ENCODE results near the gene SLC4A8. TPM values are rescaled to one million over a fixed set of nuclear protein-coding genes. Genes with fewer than 3 reads are reported as not detected.

The SLC4A8 gene
- total RNA-seq, 1 experiment from 2014 or later, result 1.4 TPM

DNA sequence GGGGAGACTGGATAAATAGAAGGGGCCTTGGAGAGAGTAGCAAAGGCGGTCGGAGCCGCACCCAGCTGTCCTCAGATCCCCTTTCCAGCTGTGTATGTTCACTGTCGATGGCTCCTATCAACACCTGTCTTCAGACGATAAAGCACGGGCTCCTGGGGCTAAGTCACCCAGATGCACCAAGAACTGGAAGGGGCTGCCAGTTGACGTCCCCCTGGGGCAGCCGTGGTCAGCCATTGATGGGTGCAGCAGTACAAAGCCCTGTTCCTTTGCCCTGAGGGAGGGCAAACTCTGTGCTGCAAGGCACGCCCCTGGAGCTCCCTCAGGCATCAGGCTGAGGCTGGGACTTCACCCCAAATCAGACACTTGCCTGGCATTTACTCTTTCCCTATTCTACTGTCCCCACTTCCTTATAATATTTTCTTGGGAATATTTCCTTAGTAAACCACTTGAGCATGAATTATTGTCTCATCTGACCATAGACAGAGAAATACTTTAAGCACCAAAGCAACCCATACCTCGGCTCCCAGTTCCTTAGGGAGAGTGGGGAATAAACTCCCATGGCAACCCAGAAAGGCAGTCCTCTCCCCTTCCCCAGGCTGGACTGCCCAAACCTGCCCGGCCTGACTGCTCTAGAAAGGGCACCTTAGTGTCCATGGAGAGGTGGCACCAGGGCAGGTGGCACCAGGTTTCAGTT is 106.8 kb downstream of the SLC4A8 start:
- no peak for ATAC-seq
- intact Hi-C loops (cut with micrococcal nuclease), result loop anchor here (5.0 to 10.0 kb wide), 2 partner anchors 143 to 346 kb away; no protein-coding TSS in a partner anchor
- H2AFZ ChIP-seq (ENCODE audit: low read depth, low read length, poor library complexity, severe bottlenecking), result peak overlapping the region; percentile 89
- H4K20me1 ChIP-seq (ENCODE audit: insufficient read depth), result no peaks in the 10 kb centered on the region
- no peaks in the 10 kb centered on the region for H3K79me2 ChIP-seq (ENCODE audit: insufficient read depth, low read length)
- CTCF ChIA-PET, result interaction anchor here (0.6 to 3.4 kb wide), 15 partner anchors 9 to 344 kb away, joined by 3 to 30 read pairs (median 3); partner anchors contain the start of gene SLC4A8
- no peaks in the 10 kb centered on the region for H3K36me3 ChIP-seq (ENCODE audit: control insufficient read depth in 1 of 2, insufficient read depth in 2 of 2, low read length in 2 of 2)
- peaks cover 0 to 12% of the 10 kb centered on the region in 2 experiments; a peak in 2 of 4 replicates for H3K4me1 ChIP-seq (ENCODE audit: control insufficient read depth in 1 of 2, insufficient read depth in 2 of 2, low read length in 2 of 2)
- POLR2A ChIA-PET, result no interaction called here
- no peak overlapping the region for H3K27ac ChIP-seq (ENCODE audit: low read depth, low read length)
- peak overlapping the region; percentile 65 for H3K4me2 ChIP-seq (ENCODE audit: low read length)
- no TSS peak for BruUV-seq (replicated peaks)
- H3K9me3 ChIP-seq (ENCODE audit: control insufficient read depth in 1 of 2, insufficient read depth in 1 of 2, low read depth in 1 of 2, low read length in 2 of 2), result no peaks in the 10 kb centered on the region
- TF ChIP-seq ZFX (IDR thresholded peaks at IDR 0.05), result no peak
- H3K27me3 ChIP-seq (ENCODE audit: insufficient read depth, low read length), result peaks cover 5% of the 10 kb centered on the region; the same call in 1 of the 2 replicates
- no peaks in the 10 kb centered on the region for H3K9me2 ChIP-seq (ENCODE audit: insufficient read depth)
- DNase-seq (ENCODE audit: low read depth, low spot score), result no peak
- 0 out of 4 replicates have a peak overlapping the region, but pooled peaks of 1 of the 2 experiments have one; percentile 4 for H3K4me3 ChIP-seq (replicated peaks in 1 of 2; ENCODE audit: low read depth in 1 of 2, low read length in 2 of 2)
- RAD21 ChIA-PET (ENCODE audit: low non-redundant PET in 1 of 2, low total read pairs in 2 of 2, uncharacterized antibody in 2 of 2, unreplicated experiment in 2 of 2), result interaction anchor here in 1 of 2 experiments (1.0 to 1.2 kb wide), 2 partner anchors 110 to 292 kb away, joined by 3 to 4 read pairs; no protein-coding TSS in a partner anchor
- H3K9ac ChIP-seq (ENCODE audit: low read length), result no peak overlapping the region

DNA sequence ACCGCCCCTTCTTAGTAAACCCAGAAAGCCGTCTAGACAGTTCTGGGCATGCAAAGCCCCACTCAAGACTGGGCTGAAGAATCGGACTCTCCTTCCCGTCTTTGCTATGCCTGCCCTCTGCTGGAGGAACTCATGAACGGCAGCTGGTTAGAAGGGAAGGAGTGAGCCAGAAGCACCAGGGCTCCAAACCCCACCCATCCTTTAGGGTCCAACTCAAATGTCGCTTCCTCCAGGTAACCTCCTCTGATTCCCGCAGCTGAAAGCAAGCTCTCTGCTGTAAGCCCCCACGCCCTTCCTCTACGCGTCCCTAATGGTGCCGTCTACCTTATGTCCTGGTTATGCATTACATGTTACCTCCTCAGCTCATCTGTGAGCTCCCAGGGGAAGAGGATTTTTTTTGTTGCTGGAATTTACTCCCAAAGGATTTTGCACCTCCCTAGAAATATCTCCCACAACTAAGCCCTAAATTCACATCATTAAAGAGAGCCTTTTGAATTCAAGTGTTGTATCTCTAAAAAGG is 107.4 kb downstream of the SLC4A8 start:
- Histone ChIP-seq H3K9me3 (ENCODE audit: control insufficient read depth in 1 of 2, insufficient read depth in 1 of 2, low read depth in 1 of 2, low read length in 2 of 2) (no peaks in the 10 kb centered on the region), H3K79me2 (ENCODE audit: insufficient read depth, low read length) (no peaks in the 10 kb centered on the region), H3K36me3 (ENCODE audit: control insufficient read depth in 1 of 2, insufficient read depth in 2 of 2, low read length in 2 of 2) (no peaks in the 10 kb centered on the region), H4K20me1 (ENCODE audit: insufficient read depth) (no peaks in the 10 kb centered on the region), H3K4me3 (replicated peaks in 1 of 2; ENCODE audit: low read depth in 1 of 2, low read length in 2 of 2) (no peak overlapping the region), H3K4me2 (ENCODE audit: low read length) (peak overlapping the region; percentile 65), H3K9ac (ENCODE audit: low read length) (no peak overlapping the region), H3K9me2 (ENCODE audit: insufficient read depth) (no peaks in the 10 kb centered on the region), H3K27ac (ENCODE audit: low read depth, low read length) (no peak overlapping the region), H3K27me3 (ENCODE audit: insufficient read depth, low read length) (peaks cover 5% of the 10 kb centered on the region; the same call in 1 of the 2 replicates), H2AFZ (ENCODE audit: low read depth, low read length, poor library complexity, severe bottlenecking) (peak overlapping the region; percentile 89), H3K4me1 (ENCODE audit: control insufficient read depth in 1 of 2, insufficient read depth in 2 of 2, low read length in 2 of 2) (peaks cover 0 to 12% of the 10 kb centered on the region in 2 experiments; a peak in 2 of 4 replicates)
- intact Hi-C loops (cut with micrococcal nuclease), result loop anchor here (1.0 to 10.0 kb wide), 6 partner anchors 59 to 345 kb away; partner anchors contain the start of gene SCN8A
- peak; percentile 98 for ATAC-seq
- ChIA-PET POLR2A (no interaction called here), RAD21 (ENCODE audit: low non-redundant PET in 1 of 2, low total read pairs in 2 of 2, uncharacterized antibody in 2 of 2, unreplicated experiment in 2 of 2) (interaction anchor here (0.7 to 1.6 kb wide), 5 partner anchors 71 to 291 kb away, joined by 3 to 4 read pairs (median 3); no protein-coding TSS in a partner anchor), CTCF (interaction anchor here (0.6 to 3.4 kb wide), 16 partner anchors 10 to 343 kb away, joined by 3 to 30 read pairs (median 4); partner anchors contain the start of gene SLC4A8)
- peak; percentile 67 for DNase-seq (ENCODE audit: low read depth, low spot score)
- TF ChIP-seq, protein P1, sequence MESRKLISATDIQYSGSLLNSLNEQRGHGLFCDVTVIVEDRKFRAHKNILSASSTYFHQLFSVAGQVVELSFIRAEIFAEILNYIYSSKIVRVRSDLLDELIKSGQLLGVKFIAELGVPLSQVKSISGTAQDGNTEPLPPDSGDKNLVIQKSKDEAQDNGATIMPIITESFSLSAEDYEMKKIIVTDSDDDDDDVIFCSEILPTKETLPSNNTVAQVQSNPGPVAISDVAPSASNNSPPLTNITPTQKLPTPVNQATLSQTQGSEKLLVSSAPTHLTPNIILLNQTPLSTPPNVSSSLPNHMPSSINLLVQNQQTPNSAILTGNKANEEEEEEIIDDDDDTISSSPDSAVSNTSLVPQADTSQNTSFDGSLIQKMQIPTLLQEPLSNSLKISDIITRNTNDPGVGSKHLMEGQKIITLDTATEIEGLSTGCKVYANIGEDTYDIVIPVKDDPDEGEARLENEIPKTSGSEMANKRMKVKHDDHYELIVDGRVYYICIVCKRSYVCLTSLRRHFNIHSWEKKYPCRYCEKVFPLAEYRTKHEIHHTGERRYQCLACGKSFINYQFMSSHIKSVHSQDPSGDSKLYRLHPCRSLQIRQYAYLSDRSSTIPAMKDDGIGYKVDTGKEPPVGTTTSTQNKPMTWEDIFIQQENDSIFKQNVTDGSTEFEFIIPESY (IDR thresholded peaks at IDR 0.05; ENCODE audit: extremely low read depth, insufficient replicate concordance, low read length), result no peak
- TF ChIP-seq, protein P2, sequence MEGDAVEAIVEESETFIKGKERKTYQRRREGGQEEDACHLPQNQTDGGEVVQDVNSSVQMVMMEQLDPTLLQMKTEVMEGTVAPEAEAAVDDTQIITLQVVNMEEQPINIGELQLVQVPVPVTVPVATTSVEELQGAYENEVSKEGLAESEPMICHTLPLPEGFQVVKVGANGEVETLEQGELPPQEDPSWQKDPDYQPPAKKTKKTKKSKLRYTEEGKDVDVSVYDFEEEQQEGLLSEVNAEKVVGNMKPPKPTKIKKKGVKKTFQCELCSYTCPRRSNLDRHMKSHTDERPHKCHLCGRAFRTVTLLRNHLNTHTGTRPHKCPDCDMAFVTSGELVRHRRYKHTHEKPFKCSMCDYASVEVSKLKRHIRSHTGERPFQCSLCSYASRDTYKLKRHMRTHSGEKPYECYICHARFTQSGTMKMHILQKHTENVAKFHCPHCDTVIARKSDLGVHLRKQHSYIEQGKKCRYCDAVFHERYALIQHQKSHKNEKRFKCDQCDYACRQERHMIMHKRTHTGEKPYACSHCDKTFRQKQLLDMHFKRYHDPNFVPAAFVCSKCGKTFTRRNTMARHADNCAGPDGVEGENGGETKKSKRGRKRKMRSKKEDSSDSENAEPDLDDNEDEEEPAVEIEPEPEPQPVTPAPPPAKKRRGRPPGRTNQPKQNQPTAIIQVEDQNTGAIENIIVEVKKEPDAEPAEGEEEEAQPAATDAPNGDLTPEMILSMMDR (IDR thresholded peaks at IDR 0.05 in 2 of 3, conservative IDR thresholded peaks at IDR 0.05 in 1 of 3; ENCODE audit: borderline replicate concordance in 1 of 3, insufficient read depth in 1 of 3, low read depth in 2 of 3, low read length in 2 of 3), result peak; percentile 81 to 88 (median 85)
- TF ChIP-seq RAD21 (IDR thresholded peaks at IDR 0.05; ENCODE audit: low read depth), result peak; percentile 91
- no TSS peak for BruUV-seq (replicated peaks)

Data from HCT116 (cell line).